Measurements from ENCODE around the gene ADCK2.

DNA sequence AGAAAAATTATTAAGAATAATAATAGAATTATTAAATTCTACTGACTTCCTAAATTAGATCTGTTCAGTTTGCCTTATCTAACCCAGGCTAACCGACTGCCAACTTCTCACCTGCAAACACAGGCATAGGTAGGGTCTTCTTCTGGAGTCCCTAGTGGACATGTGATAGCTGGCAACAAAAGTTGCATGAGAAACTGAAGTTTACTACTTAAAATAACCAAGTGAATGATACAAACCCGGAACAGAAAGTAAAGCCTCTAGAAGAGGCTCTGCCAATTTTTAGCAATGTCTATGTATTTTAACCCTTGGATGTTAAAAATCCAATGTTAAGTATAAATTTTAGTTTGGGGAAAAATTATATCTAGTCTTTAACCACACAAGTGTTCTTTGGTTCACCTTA lies 61.4 kb downstream of the ADCK2 start:
- TF ChIP-seq, protein P1, sequence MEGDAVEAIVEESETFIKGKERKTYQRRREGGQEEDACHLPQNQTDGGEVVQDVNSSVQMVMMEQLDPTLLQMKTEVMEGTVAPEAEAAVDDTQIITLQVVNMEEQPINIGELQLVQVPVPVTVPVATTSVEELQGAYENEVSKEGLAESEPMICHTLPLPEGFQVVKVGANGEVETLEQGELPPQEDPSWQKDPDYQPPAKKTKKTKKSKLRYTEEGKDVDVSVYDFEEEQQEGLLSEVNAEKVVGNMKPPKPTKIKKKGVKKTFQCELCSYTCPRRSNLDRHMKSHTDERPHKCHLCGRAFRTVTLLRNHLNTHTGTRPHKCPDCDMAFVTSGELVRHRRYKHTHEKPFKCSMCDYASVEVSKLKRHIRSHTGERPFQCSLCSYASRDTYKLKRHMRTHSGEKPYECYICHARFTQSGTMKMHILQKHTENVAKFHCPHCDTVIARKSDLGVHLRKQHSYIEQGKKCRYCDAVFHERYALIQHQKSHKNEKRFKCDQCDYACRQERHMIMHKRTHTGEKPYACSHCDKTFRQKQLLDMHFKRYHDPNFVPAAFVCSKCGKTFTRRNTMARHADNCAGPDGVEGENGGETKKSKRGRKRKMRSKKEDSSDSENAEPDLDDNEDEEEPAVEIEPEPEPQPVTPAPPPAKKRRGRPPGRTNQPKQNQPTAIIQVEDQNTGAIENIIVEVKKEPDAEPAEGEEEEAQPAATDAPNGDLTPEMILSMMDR (conservative IDR thresholded peaks at IDR 0.05; ENCODE audit: low read depth, low read length): no peak
- no peak for TF ChIP-seq EZH2 (IDR thresholded peaks at IDR 0.05; ENCODE audit: borderline replicate concordance, low read depth, low read length, poor library complexity, severe bottlenecking)

Data from A673 (cell line).